Heart left ventricle (tissue), 16 donors: Measurements from ENCODE around the gene RAB19. TPM values are rescaled to one million over a fixed set of nuclear protein-coding genes. Genes with fewer than 3 reads are reported as not detected.
"Not testable (repeated sequence)": the region's sequence is repeated elsewhere in the genome, so short reads cannot be mapped to it uniquely, and the experiment has no call there.

Experiments
- ATAC-seq, 4 donors: fragments of 200-7000 bp; cut with Tn5 transposase; one replicate each; pipeline ENCODE4 v1.9.1; 2020 to 2022; ENCODE audit warnings: moderate library complexity in 4 of 4, mild to moderate bottlenecking in 3 of 4, moderate number of reproducible peaks in 1 of 4
- DNase-seq, 5 donors: peaks; one replicate each; pipeline ENCODE4 v3.0.0-alpha.2; 2020
- H3K27ac ChIP-seq, 12 donors: fragments of 200-600 bp; sonication (generic) in 4 of 12; one replicate each; pipeline versions ENCODE4 v1.5.0 to v1.8.0; 2016 to 2022; ENCODE audit warnings: mild to moderate bottlenecking in 2 of 12
- H3K27me3 ChIP-seq, 9 donors: fragments of 200-600 bp; sonication (generic) in 2 of 9; one replicate each; pipeline versions ENCODE4 v1.5.1 to v1.8.0; 2016 to 2022; ENCODE audit warnings: mild to moderate bottlenecking in 3 of 9
- H3K36me3 ChIP-seq, 9 donors: fragments of 200-600 bp; sonication (generic) in 2 of 9; one replicate each; pipeline versions ENCODE4 v1.5.0 to v1.8.0; 2018 to 2022; ENCODE audit warnings: mild to moderate bottlenecking in 2 of 9
- H3K4me1 ChIP-seq, 12 donors: fragments of 200-600 bp; sonication (generic) in 4 of 12; one replicate each; pipeline versions ENCODE4 v1.5.0 to v1.8.0; 2016 to 2022; ENCODE audit warnings: mild to moderate bottlenecking in 3 of 12
- H3K4me3 ChIP-seq, 12 donors: fragments of 200-600 bp; sonication (generic) in 4 of 12; one replicate each; pipeline versions ENCODE4 v1.5.0 to v1.8.0; 2017 to 2022; ENCODE audit warnings: mild to moderate bottlenecking in 9 of 12, moderate library complexity in 4 of 12
- H3K9me3 ChIP-seq, 12 donors: fragments of 200-600 bp; sonication (generic) in 4 of 12; one replicate each; pipeline versions ENCODE4 v1.5.0 to v1.8.0; 2016 to 2022; ENCODE audit warnings: mild to moderate bottlenecking in 1 of 12
- POLR2A ChIP-seq, 2 donors: fragments of 450-650 bp; IDR thresholded peaks; one replicate each; pipeline ENCODE4 v1.6.1; 2017; ENCODE audit warnings: antibody characterized with exemption in 2 of 2, mild to moderate bottlenecking in 2 of 2, moderate library complexity in 2 of 2
- WGBS, 4 donors: extraction: QIAGEN DNeasy Blood & Tissue Kit in 2 of 4; methylation state at CpG; one replicate each; pipeline versions ENCODE4 v1.1.5 to v1.1.7; 2013 to 2018; 5-methylcytosine and 5-hydroxymethylcytosine counted together
- intact Hi-C, 10 donors: fragments of 100-400 bp; cut with DNase I; formaldehyde crosslinking; loops; one replicate each; pipeline versions ENCODE4 v1.11.1 to v1.14.2; 2022
- polyA plus RNA-seq, 2 donors: library from polyadenylated mRNA; stranded (reverse); fragments of 200-250 nt; gene quantifications; one replicate each; pipeline ENCODE4 v1.2.3, GENCODE V29; 2013
- total RNA-seq, 9 donors: library from RNA; depleted of rRNA in 2 of 9; stranded (reverse); fragments of >200 nt in 2 of 9; fragmentation: NEBNext Ultra II Directional in 3 of 9; extraction: Animal tissue kit (Norgen Biotek cat#: 25700) in 3 of 9; gene quantifications; one replicate each; pipeline versions ENCODE4 v1.1.0 to v1.2.4, GENCODE V29; 2016 to 2023
- TF ChIP-seq, protein P1 (sequence below), 12 donors: fragments of 200-600 bp; sonication (generic) in 4 of 12; IDR thresholded peaks; one replicate each; pipeline versions ENCODE4 v1.5.0 to v1.8.0; 2018 to 2022; ENCODE audit warnings: antibody characterized with exemption in 12 of 12, mild to moderate bottlenecking in 5 of 12
- donor health status: ischemic (EF 13 %, LVEDD 7.1; RV severe dilation, severe dysfunction).
- donor health status: healthy with polysubstance abuse.
- donor health status: DM: no; HTN: yes; CAD: no.
- donor health status: DM: no; HTN: no; CAD: no.
- donor health status: ischemic (EF 25% LVEDD 6.9; RV normal size, moderate dysfunction).
- donor health status: ischemic (EF 25% LVEDD 5.7; RV mildly dilated, moderate dysfunction).
- donor health status: healthy.
- donor health status: DM: yes; HTN: yes; CAD: no.
- donor health status: ischemic (EF 35%, LVEDD 5.7; RV mildly dilated, moderate dysfunction).
- donor health status: nonischemic (EF 11% LVEDD 7.7; RV severe dilation, severe dysfunction).
- donor health status: DM: yes; HTN: yes; CAD: no.
- donor health status: PGD.
- donor health status: ischemic (EF 29% LVEDD 5.4; RV normal size, mild dysfunction).
- donor health status: nonischemic (EF 23%, LVEDD 6.1; RV moderate dilation, normal function).

The RAB19 gene
- total and polyA plus RNA-seq, 11 donors: not detected

DNA sequence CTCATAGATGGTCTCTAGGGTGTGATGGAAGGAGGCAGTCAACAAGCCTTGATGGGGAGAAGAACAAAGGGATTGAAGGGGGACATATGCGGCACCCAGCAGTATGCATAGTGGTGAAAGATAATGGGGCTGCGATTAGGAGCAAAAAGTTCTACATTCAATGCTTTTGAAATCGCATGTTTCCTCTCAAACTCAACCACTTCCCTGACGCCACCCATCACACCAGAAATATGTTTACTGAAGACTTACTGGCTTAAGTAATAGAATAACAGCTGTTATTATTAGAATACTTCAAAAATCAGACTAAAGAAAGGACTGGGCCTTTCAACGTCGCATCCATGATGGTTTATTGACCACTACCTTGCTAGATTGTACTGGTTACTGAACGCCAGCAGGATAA lies 44.0 kb downstream of the RAB19 start:
- ATAC-seq (no peak), DNase-seq (no peak)
- intact Hi-C loops: no loop called here
- H3K27ac ChIP-seq: no peak overlapping the region
- H3K4me3 ChIP-seq: no peak overlapping the region
- no peak for TF ChIP-seq POLR2A (IDR thresholded peaks at IDR 0.05)
- TF ChIP-seq, protein P1, sequence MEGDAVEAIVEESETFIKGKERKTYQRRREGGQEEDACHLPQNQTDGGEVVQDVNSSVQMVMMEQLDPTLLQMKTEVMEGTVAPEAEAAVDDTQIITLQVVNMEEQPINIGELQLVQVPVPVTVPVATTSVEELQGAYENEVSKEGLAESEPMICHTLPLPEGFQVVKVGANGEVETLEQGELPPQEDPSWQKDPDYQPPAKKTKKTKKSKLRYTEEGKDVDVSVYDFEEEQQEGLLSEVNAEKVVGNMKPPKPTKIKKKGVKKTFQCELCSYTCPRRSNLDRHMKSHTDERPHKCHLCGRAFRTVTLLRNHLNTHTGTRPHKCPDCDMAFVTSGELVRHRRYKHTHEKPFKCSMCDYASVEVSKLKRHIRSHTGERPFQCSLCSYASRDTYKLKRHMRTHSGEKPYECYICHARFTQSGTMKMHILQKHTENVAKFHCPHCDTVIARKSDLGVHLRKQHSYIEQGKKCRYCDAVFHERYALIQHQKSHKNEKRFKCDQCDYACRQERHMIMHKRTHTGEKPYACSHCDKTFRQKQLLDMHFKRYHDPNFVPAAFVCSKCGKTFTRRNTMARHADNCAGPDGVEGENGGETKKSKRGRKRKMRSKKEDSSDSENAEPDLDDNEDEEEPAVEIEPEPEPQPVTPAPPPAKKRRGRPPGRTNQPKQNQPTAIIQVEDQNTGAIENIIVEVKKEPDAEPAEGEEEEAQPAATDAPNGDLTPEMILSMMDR (IDR thresholded peaks at IDR 0.05): no peak
- peaks cover 0 to 12% (median 6%) of the 10 kb centered on the region in 9 donors for H3K36me3 ChIP-seq
- no peaks in the 10 kb centered on the region for H3K9me3 ChIP-seq
- H3K4me1 ChIP-seq: peaks cover 0 to 13% (median 0%) of the 10 kb centered on the region in 12 donors
- 88 to 92% (median 90%) methylated on average over 7 of the region's 7 CpGs for WGBS, 4 donors
- no peaks in the 10 kb centered on the region for H3K27me3 ChIP-seq

- 84 to 87% (median 85%) methylated on average over 4 of the region's 4 CpGs for WGBS, 4 donors
- ATAC-seq: no peak
- no peaks in the 10 kb centered on the region for H3K27me3 ChIP-seq
Observed at GRCh38 chr7:140448781-140449480, 45.1 kb downstream of the RAB19 start.

DNA sequence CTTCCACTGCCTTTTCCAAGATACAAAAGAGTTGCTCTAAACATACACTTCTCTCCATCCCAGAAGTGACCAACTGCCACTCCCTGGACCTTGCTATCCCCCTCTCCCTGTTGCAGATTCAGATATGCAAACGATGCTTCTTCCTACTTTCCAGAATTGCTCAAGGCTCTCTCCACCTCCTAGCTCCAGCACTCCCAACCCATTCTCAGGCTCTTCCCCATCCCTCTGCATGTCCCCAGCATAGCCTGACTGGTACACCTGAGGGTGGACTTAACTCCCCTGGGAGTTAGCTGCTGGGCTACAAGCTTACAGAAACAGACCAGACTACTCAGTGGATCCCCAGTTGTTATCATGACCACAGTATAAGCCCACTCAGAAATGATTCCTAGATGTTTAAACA lies 47.9 kb downstream of the RAB19 start:
- WGBS, 4 donors: 0 to 57% (median 47%) methylated on average over 1 of the region's 1 CpG
- TF ChIP-seq, protein P1 (IDR thresholded peaks at IDR 0.05): no peak
- no peak for TF ChIP-seq POLR2A (IDR thresholded peaks at IDR 0.05)
- Histone ChIP-seq H3K27me3 (no peaks in the 10 kb centered on the region), H3K9me3 (no peaks in the 10 kb centered on the region), H3K36me3 (peaks cover 0 to 50% (median 45%) of the 10 kb centered on the region in 9 donors), H3K4me3 (no peak overlapping the region), H3K27ac (no peak overlapping the region), H3K4me1 (peaks cover 0 to 13% (median 0%) of the 10 kb centered on the region in 12 donors)
- DNase-seq (no peak), ATAC-seq (no peak)
- intact Hi-C loops: no loop called here

More at GRCh38 chr7:140448781-140449480, 45.1 kb downstream of the RAB19 start:
- intact Hi-C loops: no loop called here
- peaks cover 0 to 22% (median 17%) of the 10 kb centered on the region in 9 donors for H3K36me3 ChIP-seq
- H3K27ac ChIP-seq: no peak overlapping the region
- no peak for TF ChIP-seq POLR2A (IDR thresholded peaks at IDR 0.05)
- TF ChIP-seq, protein P1 (IDR thresholded peaks at IDR 0.05): no peak
- no peak for DNase-seq
- no peak overlapping the region for H3K4me3 ChIP-seq
- H3K4me1 ChIP-seq: peaks cover 0 to 13% (median 0%) of the 10 kb centered on the region in 12 donors
- H3K9me3 ChIP-seq: no peaks in the 10 kb centered on the region

GRCh38 chr7:140453273-140453672 lies 49.4 kb downstream of the RAB19 start:
- Histone ChIP-seq H3K4me3 (no peak overlapping the region), H3K27me3 (no peaks in the 10 kb centered on the region), H3K9me3 (no peaks in the 10 kb centered on the region), H3K4me1 (peaks cover 0 to 13% (median 0%) of the 10 kb centered on the region in 12 donors), H3K36me3 (peaks cover 0 to 66% (median 61%) of the 10 kb centered on the region in 9 donors), H3K27ac (no peak overlapping the region)
- DNase-seq: no peak
- TF ChIP-seq, protein P1 (IDR thresholded peaks at IDR 0.05): no peak
- TF ChIP-seq POLR2A (IDR thresholded peaks at IDR 0.05): no peak
- intact Hi-C loops: no loop called here
- WGBS, 4 donors: 93 to 95% (median 94%) methylated on average over 4 of the region's 4 CpGs
- no peak for ATAC-seq

DNA sequence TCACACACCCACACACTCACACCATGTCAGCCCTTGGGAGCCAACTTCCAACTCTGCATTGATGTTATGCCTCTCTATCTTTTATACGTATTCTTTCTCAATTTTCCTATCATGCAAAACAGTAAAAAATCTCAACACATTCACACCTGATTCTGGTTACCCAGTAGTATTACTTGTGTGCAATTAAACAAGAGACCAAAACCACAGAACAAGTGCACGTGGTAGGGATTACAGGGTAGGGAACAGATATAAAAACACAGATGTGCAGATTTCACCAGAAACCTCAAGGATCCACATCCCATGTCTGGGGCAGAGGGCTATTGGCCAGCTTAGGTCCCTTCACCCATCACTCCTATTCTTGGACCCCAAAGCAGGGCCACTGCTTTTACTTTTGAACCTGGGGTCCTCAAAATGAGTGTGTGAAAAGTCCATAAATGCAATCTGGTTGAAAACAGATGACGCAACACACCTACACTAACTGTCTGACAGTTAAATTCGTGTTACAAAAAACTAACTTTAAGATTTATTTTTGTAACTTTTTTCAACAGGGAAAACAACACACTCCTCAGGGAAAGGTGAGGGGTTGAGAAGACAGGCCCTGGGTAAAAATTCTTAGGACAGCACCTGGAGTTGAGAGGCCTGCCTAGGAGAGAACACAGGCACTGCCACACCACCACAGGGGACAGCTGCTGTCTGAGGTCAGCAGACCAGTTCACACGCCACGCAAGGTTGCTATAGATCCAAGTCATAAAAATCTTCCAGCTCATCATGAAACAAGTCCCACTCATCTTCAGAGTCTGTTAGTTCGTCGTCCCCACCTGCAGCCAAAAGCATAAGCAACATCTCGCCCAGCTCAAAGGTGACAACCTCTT lies 50.2 kb downstream of the RAB19 start:
- Histone ChIP-seq H3K4me1 (peaks cover 0 to 13% (median 0%) of the 10 kb centered on the region in 12 donors), H3K36me3 (peaks cover 0 to 73% (median 68%) of the 10 kb centered on the region in 9 donors)
- WGBS, 4 donors: 92 to 95% (median 94%) methylated on average over 9 of the region's 9 CpGs
- DNase-seq, H3K27ac ChIP-seq, H3K27me3 ChIP-seq, H3K4me3 ChIP-seq, intact Hi-C loops, ATAC-seq, H3K9me3 ChIP-seq: not testable (repeated sequence)
